HUES48 (cell line): ENCODE results near the gene GPR132.
"Not testable (repeated sequence)": the region's sequence is repeated elsewhere in the genome, so short reads cannot be mapped to it uniquely, and the experiment has no call there.

Source experiments
- H3K27ac ChIP-seq: one replicate; pipeline ENCODE4 v1.7.0; 2013; ENCODE audit warnings: low read depth, low read length, inconsistent platforms
- H3K27me3 ChIP-seq: 2 replicates; pipeline ENCODE4 v1.6.1; 2013; ENCODE audit warnings: mild to moderate bottlenecking, low read length; ENCODE audit not compliant: control insufficient read depth, insufficient read depth
- H3K36me3 ChIP-seq: 2 replicates; pipeline ENCODE4 v1.6.1; 2013; ENCODE audit warnings: low read length; ENCODE audit not compliant: control insufficient read depth, insufficient read depth
- H3K4me1 ChIP-seq: 2 replicates; pipeline ENCODE4 v1.6.1; 2013; ENCODE audit warnings: mild to moderate bottlenecking, low read length; ENCODE audit not compliant: control insufficient read depth, insufficient read depth
- H3K4me3 ChIP-seq: 2 replicates; pipeline ENCODE4 v1.5.1; 2013; ENCODE audit warnings: mild to moderate bottlenecking, low read depth, low read length
- H3K9ac ChIP-seq: 2 replicates; pipeline ENCODE4 v1.6.1; 2013; ENCODE audit warnings: mild to moderate bottlenecking, low read depth, low read length, moderate library complexity
- H3K9me3 ChIP-seq: 2 replicates; pipeline ENCODE4 v1.6.1; 2013; ENCODE audit warnings: low read length; ENCODE audit not compliant: control insufficient read depth, insufficient read depth

Gene GPR132

DNA sequence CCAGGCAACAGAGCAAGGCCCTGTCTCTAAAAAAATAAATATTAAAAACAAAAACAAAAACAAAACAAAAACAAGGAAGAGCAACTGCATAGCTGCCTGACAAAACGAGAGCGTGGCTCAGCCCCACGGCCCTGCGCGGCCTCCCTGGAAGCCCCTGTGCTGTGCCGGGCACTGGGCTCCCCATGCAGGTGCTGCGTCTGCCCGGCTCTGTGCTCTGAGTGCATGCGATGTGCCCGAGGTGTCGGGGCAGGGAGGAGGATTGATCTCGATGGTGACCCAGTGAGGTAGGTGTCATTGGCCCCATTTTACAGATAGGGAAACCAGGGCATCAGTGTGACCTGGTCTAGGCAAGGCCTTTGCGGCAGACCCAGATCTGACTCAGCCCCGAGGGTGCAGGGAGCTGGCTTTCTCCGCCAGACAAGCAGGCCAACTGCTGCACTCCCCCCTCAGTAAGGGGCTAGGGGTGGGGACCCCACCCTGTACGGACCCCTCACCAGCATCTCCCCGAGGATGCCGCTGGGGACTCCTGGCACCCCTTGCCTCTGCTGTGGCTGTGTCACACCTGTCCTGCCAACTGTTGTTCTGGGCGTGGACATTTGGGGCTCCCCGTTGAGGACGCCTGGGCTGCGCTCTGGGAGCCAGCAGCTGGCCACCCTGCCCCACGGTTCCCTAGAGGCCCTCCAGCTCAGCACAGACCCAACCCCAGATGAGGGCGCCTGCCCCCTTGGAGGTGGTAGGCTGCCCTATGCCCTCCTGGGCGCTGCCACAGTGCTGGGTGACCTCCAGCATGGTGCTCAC lies 15.3 kb downstream of the GPR132 start:
- peaks cover 2% of the 10 kb centered on the region; the same call in 1 of the 2 replicates for H3K27me3 ChIP-seq
- no peak overlapping the region for H3K9ac ChIP-seq
- H3K36me3 ChIP-seq = no peaks in the 10 kb centered on the region
- no peaks in the 10 kb centered on the region for H3K9me3 ChIP-seq
- H3K27ac ChIP-seq = no peak overlapping the region
- H3K4me3 ChIP-seq = no peak overlapping the region
- H3K4me1 ChIP-seq = no peaks in the 10 kb centered on the region

DNA sequence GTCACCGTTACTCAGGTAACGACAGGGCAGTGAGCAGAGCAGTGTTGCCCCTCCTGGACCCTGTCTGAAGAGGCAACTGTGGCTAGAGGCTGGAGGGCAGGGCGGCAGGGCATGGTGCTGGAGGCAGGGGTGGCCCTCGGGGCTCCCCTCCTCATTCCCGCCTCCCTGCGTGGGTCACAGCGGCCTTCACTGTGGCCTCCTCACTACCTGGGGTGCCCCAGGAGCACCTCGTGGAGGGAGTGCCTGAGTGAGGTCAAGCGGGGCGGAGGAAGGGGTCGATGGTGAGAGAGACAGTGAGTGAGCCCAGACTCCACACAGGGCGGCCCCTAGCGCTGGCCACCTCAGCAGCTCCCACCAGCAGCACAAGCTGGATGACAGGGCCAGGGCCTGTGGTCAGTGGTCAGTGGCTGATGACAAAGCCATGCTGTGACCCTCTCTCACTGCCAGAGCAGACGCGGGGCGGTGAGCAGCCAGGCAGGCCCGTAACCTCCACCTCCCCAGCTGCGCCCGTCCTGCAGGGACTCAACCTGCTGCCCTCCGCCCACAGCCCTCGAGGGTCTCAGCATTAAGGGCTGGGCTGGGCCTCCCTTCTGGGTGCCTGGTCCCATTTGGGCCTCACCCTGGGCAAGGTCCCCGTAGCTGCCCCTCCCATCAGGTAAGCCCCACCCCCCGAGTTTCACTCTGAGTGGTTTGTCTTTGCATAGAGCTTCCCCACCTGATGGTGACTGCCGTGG lies 17.8 kb downstream of the GPR132 start:
- Histone ChIP-seq H3K27ac (no peak overlapping the region), H3K36me3 (no peaks in the 10 kb centered on the region)

DNA sequence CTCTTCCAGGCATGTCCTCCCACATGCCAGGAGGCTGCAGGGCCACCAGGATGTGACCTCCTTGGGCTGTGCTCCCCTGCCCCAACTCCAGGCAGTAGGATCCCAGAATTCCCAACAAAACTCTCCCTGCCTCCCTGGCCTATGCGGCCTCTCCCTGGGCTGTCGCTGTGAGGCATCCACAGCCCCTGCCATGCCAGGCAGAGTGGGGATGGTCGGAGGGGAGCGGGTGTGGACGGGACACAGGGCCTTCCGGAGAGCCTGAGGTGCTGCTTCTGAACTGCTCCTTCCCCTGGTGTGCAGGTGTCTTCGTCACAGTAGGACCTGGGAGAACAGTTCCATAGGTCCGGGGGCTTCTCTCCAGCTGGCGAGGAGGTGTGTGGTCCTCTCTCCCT lies 18.3 kb downstream of the GPR132 start:
- Histone ChIP-seq H3K27ac (no peak overlapping the region), H3K9me3 (no peaks in the 10 kb centered on the region), H3K4me1 (no peaks in the 10 kb centered on the region)

More for the DNA sequence above, 17.8 kb downstream of the GPR132 start:
- Histone ChIP-seq H3K9ac (no peak overlapping the region), H3K9me3 (no peaks in the 10 kb centered on the region), H3K4me1 (no peaks in the 10 kb centered on the region), H3K4me3 (no peak overlapping the region), H3K27me3 (peaks cover 7% of the 10 kb centered on the region; the same call in 1 of the 2 replicates)

DNA sequence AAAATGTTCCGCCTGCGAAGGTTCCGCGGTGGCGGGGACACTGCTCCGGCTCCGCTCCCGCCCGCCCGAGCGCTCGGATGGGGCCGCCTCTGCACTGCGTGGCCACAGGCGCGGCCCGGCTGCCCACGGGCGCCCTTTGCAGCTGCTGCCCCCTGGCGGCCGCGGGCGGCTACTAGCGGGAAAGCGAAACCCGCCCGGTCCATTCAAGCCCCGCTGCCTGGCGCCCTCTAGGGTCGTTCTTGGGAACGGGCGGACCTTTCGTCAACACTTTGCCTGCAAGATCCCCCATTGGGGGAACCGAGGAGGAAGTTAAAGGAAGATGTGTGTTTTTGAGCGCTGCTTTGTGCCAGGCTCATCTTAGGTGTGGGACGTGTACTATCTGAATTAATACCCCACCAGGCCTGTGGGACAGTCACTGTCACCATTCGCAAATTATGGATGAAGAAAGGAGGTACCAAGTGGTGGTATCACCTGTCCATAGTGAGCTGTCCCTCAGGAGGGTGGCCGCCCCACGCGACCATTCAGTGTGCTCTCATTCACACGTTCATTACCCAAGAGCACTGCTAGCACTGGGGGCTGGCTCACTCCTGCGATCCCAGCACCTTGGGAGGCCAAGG lies 19.4 kb downstream of the GPR132 start:
- no peak overlapping the region for H3K9ac ChIP-seq
- H3K4me1 ChIP-seq = no peaks in the 10 kb centered on the region
- no peaks in the 10 kb centered on the region for H3K36me3 ChIP-seq
- peaks cover 7% of the 10 kb centered on the region; the same call in 1 of the 2 replicates for H3K27me3 ChIP-seq
- H3K9me3 ChIP-seq = no peaks in the 10 kb centered on the region
- H3K27ac ChIP-seq = no peak overlapping the region
- H3K4me3 ChIP-seq = no peak overlapping the region

More for the DNA sequence above, 18.3 kb downstream of the GPR132 start:
- Histone ChIP-seq H3K27me3 (peaks cover 7% of the 10 kb centered on the region; the same call in 1 of the 2 replicates), H3K4me3 (no peak overlapping the region), H3K9ac (no peak overlapping the region), H3K36me3 (no peaks in the 10 kb centered on the region)

DNA sequence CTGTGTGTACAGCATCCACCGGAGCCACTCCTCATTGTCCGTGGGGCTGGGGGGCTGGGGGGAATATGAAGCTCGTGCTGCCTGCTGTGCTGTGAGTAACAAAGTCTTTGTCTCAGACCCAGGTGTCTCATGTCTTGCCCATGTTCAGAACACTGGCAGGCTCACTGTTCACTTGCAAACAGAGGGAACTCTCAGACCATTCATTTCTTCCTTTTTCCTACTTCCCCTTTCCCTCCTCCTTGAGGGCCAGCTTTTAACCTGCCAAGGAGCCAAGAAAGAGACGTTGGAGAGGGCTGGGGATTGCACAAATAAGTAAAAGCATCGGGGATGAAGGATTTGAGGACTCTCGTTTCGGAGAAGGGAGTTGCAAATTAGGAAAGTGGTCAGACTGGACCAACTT lies 21.6 kb downstream of the GPR132 start:
- Histone ChIP-seq H3K9me3 (no peaks in the 10 kb centered on the region), H3K4me1 (peaks cover 3% of the 10 kb centered on the region; the same call in 1 of the 2 replicates), H3K9ac (no peak overlapping the region), H3K27ac (no peak overlapping the region), H3K36me3 (no peaks in the 10 kb centered on the region), H3K4me3 (no peak overlapping the region), H3K27me3 (peaks cover 7% of the 10 kb centered on the region; the same call in 1 of the 2 replicates)

DNA sequence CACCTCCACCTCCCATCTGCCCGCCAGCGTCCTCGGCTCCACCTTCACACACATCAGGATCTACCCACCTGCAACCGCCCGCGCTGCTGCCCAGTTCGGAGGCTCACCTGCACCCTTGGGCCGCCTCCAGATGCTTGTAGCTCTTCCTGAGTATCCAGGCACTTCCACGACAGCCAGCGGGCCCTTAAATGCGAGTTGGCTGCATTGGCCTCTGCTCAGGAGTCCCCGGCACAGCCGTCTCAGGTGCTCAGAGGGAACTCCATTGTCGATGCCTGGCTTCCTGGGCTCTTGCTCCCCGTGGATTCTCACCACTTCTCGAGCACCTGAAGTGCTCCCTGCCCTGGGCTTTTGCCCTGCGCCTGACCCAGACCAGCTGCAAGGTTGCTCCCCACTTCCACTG lies 22.4 kb downstream of the GPR132 start:
- Histone ChIP-seq H3K4me3 (no peak overlapping the region), H3K9ac (no peak overlapping the region), H3K9me3 (no peaks in the 10 kb centered on the region), H3K27me3 (peaks cover 7% of the 10 kb centered on the region; the same call in 1 of the 2 replicates), H3K27ac (no peak overlapping the region), H3K4me1 (peaks cover 3% of the 10 kb centered on the region; the same call in 1 of the 2 replicates), H3K36me3 (no peaks in the 10 kb centered on the region)

DNA sequence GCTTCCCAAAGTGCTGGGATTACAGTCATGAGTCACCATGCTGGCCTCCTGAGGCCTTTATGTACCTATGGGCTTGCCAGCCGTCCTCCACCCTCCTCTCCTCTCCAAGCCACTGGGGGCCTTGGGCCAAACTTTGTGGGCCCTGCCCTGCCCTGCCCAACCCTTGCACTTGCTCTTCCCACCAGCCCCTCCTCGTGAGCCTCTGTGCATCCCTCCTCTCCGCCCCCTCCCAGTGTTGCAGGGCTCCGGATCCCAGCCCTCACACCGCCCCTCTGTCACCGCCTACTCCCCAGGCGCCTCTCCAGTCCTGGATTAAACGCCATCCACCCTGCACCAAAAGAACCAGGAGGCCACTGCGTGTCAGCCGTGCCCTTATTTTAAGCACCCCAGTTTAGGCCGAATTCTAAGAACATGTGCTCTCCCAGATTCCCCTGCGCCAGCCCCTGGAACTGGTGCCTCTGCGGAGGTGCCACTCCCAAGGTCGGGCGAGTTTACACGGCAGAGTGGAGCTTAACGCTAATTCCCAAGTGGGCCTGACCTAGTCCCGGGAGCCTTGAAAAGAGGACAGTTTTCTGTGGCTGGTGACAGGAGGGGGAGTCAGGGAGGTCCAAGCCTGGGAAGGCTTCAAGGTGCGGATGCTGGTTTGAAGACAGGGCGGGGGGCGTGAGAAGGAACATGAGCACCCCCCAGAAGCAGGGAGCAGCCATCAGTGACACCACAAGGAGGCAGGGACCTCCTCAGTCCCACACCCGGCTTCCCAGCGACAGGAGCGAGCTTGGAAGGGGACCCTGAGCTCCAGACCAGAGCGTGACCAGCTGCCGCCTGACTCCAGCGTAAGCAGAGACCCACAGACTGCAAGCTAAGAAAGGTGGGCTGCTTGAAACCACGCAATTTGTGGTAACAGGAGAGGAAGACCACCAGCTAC lies 23.1 kb downstream of the GPR132 start:
- H3K4me1 ChIP-seq = peaks cover 3% of the 10 kb centered on the region; the same call in 1 of the 2 replicates
- no peak overlapping the region for H3K27ac ChIP-seq
- H3K9ac ChIP-seq = no peak overlapping the region

DNA sequence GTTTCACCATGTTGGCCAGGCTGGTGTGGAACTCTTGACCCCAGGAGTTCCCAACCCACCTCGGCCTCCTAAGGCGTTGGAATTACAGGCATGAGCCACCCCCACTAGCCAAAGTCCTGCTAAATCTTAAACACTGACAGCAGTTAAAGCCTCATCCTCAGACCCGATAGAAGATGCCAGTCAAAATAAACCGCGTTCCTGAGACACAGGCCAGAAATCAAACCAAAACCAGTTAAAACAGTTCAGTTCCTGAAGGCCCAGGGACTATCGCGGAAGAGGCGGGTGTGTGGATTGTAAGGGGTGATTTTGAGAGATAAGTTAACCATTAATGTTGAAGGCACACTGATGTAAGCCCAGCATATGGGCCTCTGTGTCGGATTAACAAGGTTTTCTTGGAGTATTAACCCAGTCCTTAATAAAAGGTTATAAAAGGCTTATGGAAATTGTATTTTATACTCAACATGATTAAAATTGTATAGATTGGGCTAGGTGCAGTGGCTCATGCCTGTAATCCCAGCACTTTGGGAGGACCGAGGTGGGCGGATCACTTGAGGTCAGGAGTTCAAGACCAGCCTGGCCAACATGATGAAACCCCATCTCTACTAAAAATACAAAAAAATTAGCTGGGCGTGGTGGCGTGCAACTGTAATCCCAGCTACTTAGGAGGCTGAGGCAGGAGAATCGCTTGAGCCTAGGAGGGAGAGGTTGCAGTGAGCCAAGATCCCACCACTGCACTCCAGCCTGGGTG lies 25.6 kb downstream of the GPR132 start:
- Histone ChIP-seq H3K4me1 (peaks cover 3% of the 10 kb centered on the region; the same call in 1 of the 2 replicates), H3K36me3 (no peaks in the 10 kb centered on the region), H3K27me3 (peaks cover 6% of the 10 kb centered on the region), H3K27ac (no peak overlapping the region), H3K9me3 (no peaks in the 10 kb centered on the region), H3K4me3 (no peak overlapping the region), H3K9ac (no peak overlapping the region)

More for the DNA sequence above, 23.1 kb downstream of the GPR132 start:
- Histone ChIP-seq H3K27me3 (peaks cover 7% of the 10 kb centered on the region; the same call in 1 of the 2 replicates), H3K9me3 (no peaks in the 10 kb centered on the region), H3K4me3 (no peak overlapping the region), H3K36me3 (no peaks in the 10 kb centered on the region)

DNA sequence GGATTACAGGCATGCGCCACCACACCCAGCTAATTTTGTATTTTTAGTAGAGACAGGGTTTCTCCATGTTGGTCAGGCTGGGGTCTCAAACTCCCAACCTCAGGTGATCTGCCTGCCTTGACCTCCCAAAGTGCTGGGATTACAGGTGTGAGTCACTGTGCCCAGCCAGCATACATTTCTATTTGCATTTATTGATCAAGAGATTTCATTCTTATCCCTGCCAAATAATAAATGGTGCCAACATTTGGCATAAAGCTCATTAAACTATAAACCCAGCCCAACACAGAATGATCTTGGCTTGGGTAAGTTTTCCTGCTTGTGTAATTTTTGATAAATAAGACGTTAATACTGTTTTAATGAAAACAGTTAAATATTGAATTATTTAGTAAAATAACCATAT lies 29.6 kb downstream of the GPR132 start:
- not testable (repeated sequence) for H3K36me3 ChIP-seq, H3K9ac ChIP-seq, H3K27ac ChIP-seq, H3K9me3 ChIP-seq, H3K4me3 ChIP-seq
- Histone ChIP-seq H3K27me3 (peaks cover 34% of the 10 kb centered on the region), H3K4me1 (peaks cover 13% of the 10 kb centered on the region)
